Measurements from ENCODE around the gene MRPL49. TPM values are rescaled to one million over a fixed set of nuclear protein-coding genes. Genes with fewer than 3 reads are reported as not detected.

The MRPL49 gene
- total and polyA plus RNA-seq, 2 of the 8 experiments (the other 6 are each of a cell fraction or from before 2014, with no cell fraction given): 54.0 to 84.8 TPM

DNA sequence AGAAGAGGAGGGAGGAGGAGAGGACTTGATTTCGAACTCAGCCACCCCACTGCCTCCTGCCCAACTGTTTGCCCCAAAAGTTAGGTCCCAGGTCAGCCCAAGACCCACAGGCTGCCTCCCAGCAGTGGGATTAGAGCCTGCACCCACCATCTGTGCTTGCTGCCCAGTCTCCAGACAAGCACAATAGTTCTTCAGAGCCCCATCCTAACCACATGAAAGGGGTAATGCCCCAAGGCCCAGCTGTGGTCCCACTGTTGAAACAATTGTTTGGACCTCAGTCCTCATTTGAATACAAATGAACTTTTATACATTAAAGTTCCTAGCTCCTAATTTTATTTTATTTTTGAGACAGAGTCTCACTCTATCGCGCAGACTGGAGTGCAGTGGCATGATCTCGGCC lies 31.5 kb upstream of the MRPL49 start:
- Histone ChIP-seq H3K9me3 (ENCODE audit: insufficient read depth in 2 of 2, low read depth in 1 of 2, low read length in 1 of 2) (no peaks in the 10 kb centered on the region), H3K4me3 (ENCODE audit: extremely low read depth in 1 of 4, insufficient read depth in 2 of 4, low read depth in 3 of 4, low read length in 4 of 4) (no peak overlapping the region), H3K23ac (ENCODE audit: insufficient read length) (no peak overlapping the region), H4K91ac (replicated peaks; ENCODE audit: insufficient read length, low read length) (no peak overlapping the region), H2BK5ac (ENCODE audit: low read depth, low read length) (no peak overlapping the region), H3K18ac (ENCODE audit: extremely low read depth, low read length) (no peak overlapping the region), H3K27me3 (replicated peaks in 1 of 4; ENCODE audit: control insufficient read depth in 3 of 4, extremely low read depth in 1 of 4, insufficient read depth in 3 of 4, low read length in 3 of 4) (no peaks in the 10 kb centered on the region), H2BK120ac (replicated peaks; ENCODE audit: low read depth, low read length) (no peak overlapping the region), H3K4me2 (ENCODE audit: insufficient read depth in 1 of 2, low read depth in 2 of 2, low read length in 2 of 2) (no peak overlapping the region), H4K8ac (ENCODE audit: extremely low read depth, insufficient read depth, low read length) (no peak overlapping the region; the same call in 1 of the 2 replicates), H3K4ac (replicated peaks; ENCODE audit: insufficient read length, low read depth, low read length) (no peak overlapping the region), H3K9ac (replicated peaks in 1 of 4; ENCODE audit: extremely low read depth in 1 of 4, low read depth in 3 of 4, low read length in 3 of 4) (no peak overlapping the region), H2AK5ac (ENCODE audit: low read depth, low read length) (no peak overlapping the region), H3K23me2 (ENCODE audit: low read depth, low read length) (no peaks in the 10 kb centered on the region), H3K27ac (ENCODE audit: low read depth, low read length) (no peak overlapping the region), H3K79me2 (ENCODE audit: control insufficient read depth in 1 of 2, insufficient read depth in 2 of 2, low read length in 2 of 2) (0 out of 4 replicates have a peak, but pooled peaks cover 0 to 4% of the 10 kb centered on the region in 2 experiments), H3K79me1 (ENCODE audit: low read depth, low read length) (peaks cover 6% of the 10 kb centered on the region; the same call in 1 of the 2 replicates), H3K4me1 (replicated peaks in 1 of 4; ENCODE audit: control insufficient read depth in 3 of 4, insufficient read depth in 4 of 4, low read length in 3 of 4) (peaks cover 0 to 1% (median under 1%) of the 10 kb centered on the region in 4 experiments; a peak in 1 of 7 replicates), H2BK20ac (ENCODE audit: low read length) (no peak overlapping the region), H4K5ac (ENCODE audit: insufficient read length, low read depth, low read length) (no peak overlapping the region), H2BK15ac (ENCODE audit: low read length) (no peak overlapping the region), H4K20me1 (replicated peaks in 1 of 2; ENCODE audit: control insufficient read depth in 1 of 2, insufficient read depth in 2 of 2, low read length in 2 of 2) (no peaks in the 10 kb centered on the region), H2AFZ (ENCODE audit: low read length) (no peak overlapping the region), H3K56ac (replicated peaks; ENCODE audit: insufficient read length, low read depth, low read length) (no peak overlapping the region), H2BK12ac (ENCODE audit: low read depth, low read length) (no peak overlapping the region), H3K36me3 (ENCODE audit: control insufficient read depth in 2 of 4, insufficient read depth in 4 of 4, low read length in 3 of 4) (peaks cover 2 to 13% (median 10%) of the 10 kb centered on the region in 4 experiments; a peak in 5 of 8 replicates), H3K14ac (ENCODE audit: insufficient read length) (no peak overlapping the region)
- FAIRE-seq: no peak
- ChIA-PET CTCF (ENCODE audit: partially characterized antibody) (interaction anchor here (0.6 to 2.0 kb wide), 7 partner anchors 13 to 439 kb away, joined by 3 to 9 read pairs (median 3); partner anchors contain the start of gene TM7SF2), POLR2A (ENCODE audit: partially characterized antibody) (interaction anchor here (0.8 to 16.8 kb wide), 8 partner anchors 7 to 407 kb away, joined by 3 to 230 read pairs (median 5); partner anchors contain the start of genes ARL2, CDCA5, SF1 and TM7SF2)
- WGBS, 2 experiments (ENCODE audit: extremely low coverage in 1 of 2, insufficient coverage in 1 of 2, insufficient read length in 1 of 2, insufficient replicate concordance in 2 of 2, low coverage in 1 of 2, low lambda C conversion rate in 2 of 2, missing lambda C conversion rate in 1 of 2): 94% methylated on average over 4 of the region's 4 CpGs; no CpG with 5 or more reads in 1 of the 2 experiments
- no peak for DNase-seq (ENCODE audit: low read depth in 1 of 2, low spot score in 2 of 2)
- TF ChIP-seq POU5F1 (IDR thresholded peaks at IDR 0.05; ENCODE audit: low read depth, low read length): no peak
- TF ChIP-seq SIX5 (IDR thresholded peaks at IDR 0.05; ENCODE audit: low read depth, low read length): no peak
- TF ChIP-seq NRF1 (IDR thresholded peaks at IDR 0.05; ENCODE audit: low read depth, low read length): no peak
- no peak for TF ChIP-seq YY1 (IDR thresholded peaks at IDR 0.05; ENCODE audit: low read depth, low read length)
- no peak for TF ChIP-seq JUND (IDR thresholded peaks at IDR 0.05; ENCODE audit: low read length)
- no peak for TF ChIP-seq EZH2 (IDR thresholded peaks at IDR 0.05; ENCODE audit: low read depth, low read length, severe bottlenecking)
- TF ChIP-seq, protein P1, sequence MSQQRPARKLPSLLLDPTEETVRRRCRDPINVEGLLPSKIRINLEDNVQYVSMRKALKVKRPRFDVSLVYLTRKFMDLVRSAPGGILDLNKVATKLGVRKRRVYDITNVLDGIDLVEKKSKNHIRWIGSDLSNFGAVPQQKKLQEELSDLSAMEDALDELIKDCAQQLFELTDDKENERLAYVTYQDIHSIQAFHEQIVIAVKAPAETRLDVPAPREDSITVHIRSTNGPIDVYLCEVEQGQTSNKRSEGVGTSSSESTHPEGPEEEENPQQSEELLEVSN (IDR thresholded peaks at IDR 0.05): no peak
- TF ChIP-seq TAF7 (optimal IDR thresholded peaks at IDR 0.05; ENCODE audit: borderline replicate concordance, low read depth, low read length): no peak
- no peak for TF ChIP-seq SIRT6 (IDR thresholded peaks at IDR 0.05; ENCODE audit: low read length)
- TF ChIP-seq EGR1 (IDR thresholded peaks at IDR 0.05; ENCODE audit: borderline replicate concordance, low read depth, low read length): no peak
- TF ChIP-seq MAFK (IDR thresholded peaks at IDR 0.05; ENCODE audit: low read depth, low read length): no peak
- TF ChIP-seq GABPA (IDR thresholded peaks at IDR 0.05; ENCODE audit: borderline replicate concordance, insufficient read depth, low read length): no peak
- TF ChIP-seq EP300 (IDR thresholded peaks at IDR 0.05; ENCODE audit: borderline replicate concordance in 1 of 2, low read depth in 2 of 2, low read length in 2 of 2): no peak

Data from H1 (cell line).